ENCODE results near the gene UPF2. TPM values are rescaled to one million over a fixed set of nuclear protein-coding genes. Genes with fewer than 3 reads are reported as not detected.

The UPF2 gene
- total RNA-seq, 4 donors from 2014 or later, result 23.7 to 27.3 (median 24.7) TPM

GRCh38 chr10:11898033-11898371 is 144.6 kb downstream of the UPF2 start:
- no peak for TF ChIP-seq EP300 (IDR thresholded peaks at IDR 0.05)
- no peak for TF ChIP-seq CTCF (IDR thresholded peaks at IDR 0.05)
- no peak for TF ChIP-seq POLR2A (IDR thresholded peaks at IDR 0.05)
- Histone ChIP-seq H3K9me3 (no peaks in the 10 kb centered on the region), H3K36me3 (no peaks in the 10 kb centered on the region), H3K27me3 (no peaks in the 10 kb centered on the region), H3K4me3 (no peak overlapping the region), H3K27ac (peak overlapping the region in 1 of 4 donors; percentile 29), H3K4me1 (peaks cover 0 to 5% (median 0%) of the 10 kb centered on the region in 4 donors)
- DNase-seq (ENCODE audit: low spot score in 2 of 2), result no peak
- 93 to 94% methylated on average over 3 of the region's 3 CpGs for WGBS, 2 donors

GRCh38 chr10:11896549-11897200 is 145.9 kb downstream of the UPF2 start:
- no peaks in the 10 kb centered on the region for H3K27me3 ChIP-seq
- H3K27ac ChIP-seq, result no peak overlapping the region
- DNase-seq (ENCODE audit: low spot score in 2 of 2), result no peak
- H3K4me3 ChIP-seq, result no peak overlapping the region
- no peaks in the 10 kb centered on the region for H3K9me3 ChIP-seq
- WGBS, 2 donors, result 82% methylated on average over 5 of the region's 5 CpGs
- peaks cover 0 to 5% (median 0%) of the 10 kb centered on the region in 4 donors for H3K4me1 ChIP-seq
- TF ChIP-seq POLR2A (IDR thresholded peaks at IDR 0.05) (no peak), EP300 (IDR thresholded peaks at IDR 0.05) (no peak), CTCF (IDR thresholded peaks at IDR 0.05) (no peak)
- no peaks in the 10 kb centered on the region for H3K36me3 ChIP-seq

GRCh38 chr10:11895598-11895997 is 147.0 kb downstream of the UPF2 start:
- WGBS, 2 donors, result 90 to 92% methylated on average over 5 of the region's 5 CpGs
- H3K9me3 ChIP-seq, result no peaks in the 10 kb centered on the region
- no peaks in the 10 kb centered on the region for H3K36me3 ChIP-seq
- no peak for DNase-seq (ENCODE audit: low spot score in 2 of 2)
- TF ChIP-seq EP300 (IDR thresholded peaks at IDR 0.05), result no peak
- TF ChIP-seq CTCF (IDR thresholded peaks at IDR 0.05), result no peak
- TF ChIP-seq POLR2A (IDR thresholded peaks at IDR 0.05), result no peak
- peaks cover 0 to 5% (median 0%) of the 10 kb centered on the region in 4 donors for H3K4me1 ChIP-seq
- no peaks in the 10 kb centered on the region for H3K27me3 ChIP-seq
- no peak overlapping the region for H3K4me3 ChIP-seq
- no peak overlapping the region for H3K27ac ChIP-seq

- WGBS, 2 donors, result 94 to 97% methylated on average over 11 of the region's 11 CpGs
- no peak overlapping the region for H3K27ac ChIP-seq
- TF ChIP-seq CTCF (IDR thresholded peaks at IDR 0.05), result no peak
- TF ChIP-seq EP300 (IDR thresholded peaks at IDR 0.05), result no peak
- no peak for TF ChIP-seq POLR2A (IDR thresholded peaks at IDR 0.05)
These were observed 147.5 kb downstream of the UPF2 start for GRCh38 chr10:11895108-11895466.

GRCh38 chr10:11894381-11895107 is 148.1 kb downstream of the UPF2 start:
- TF ChIP-seq POLR2A (IDR thresholded peaks at IDR 0.05), result no peak
- TF ChIP-seq CTCF (IDR thresholded peaks at IDR 0.05), result no peak
- no peak for TF ChIP-seq EP300 (IDR thresholded peaks at IDR 0.05)
- 87 to 92% methylated on average over 39 to 47 of the region's 47 CpGs for WGBS, 2 donors
- no peaks in the 10 kb centered on the region for H3K4me1 ChIP-seq
- no peak overlapping the region for H3K27ac ChIP-seq
- no peak overlapping the region for H3K4me3 ChIP-seq
- DNase-seq (ENCODE audit: low spot score in 2 of 2), result no peak
- no peaks in the 10 kb centered on the region for H3K36me3 ChIP-seq
- no peaks in the 10 kb centered on the region for H3K9me3 ChIP-seq
- no peaks in the 10 kb centered on the region for H3K27me3 ChIP-seq

More at GRCh38 chr10:11895108-11895466, 147.5 kb downstream of the UPF2 start:
- no peaks in the 10 kb centered on the region for H3K4me1 ChIP-seq
- no peak overlapping the region for H3K4me3 ChIP-seq
- DNase-seq (ENCODE audit: low spot score in 2 of 2), result no peak
- no peaks in the 10 kb centered on the region for H3K27me3 ChIP-seq
- H3K36me3 ChIP-seq, result no peaks in the 10 kb centered on the region
- H3K9me3 ChIP-seq, result no peaks in the 10 kb centered on the region
